Neural cell (in vitro differentiated cells): ENCODE data around the gene CCDC69. TPM values are rescaled to one million over a fixed set of nuclear protein-coding genes. Genes with fewer than 3 reads are reported as not detected.

Source experiments
- H2AFZ ChIP-seq: fragments of 200-600, 300-800 bp; sonication (generic), shearing (Covaris generic); 2 replicates; pipeline ENCODE4 v1.6.0; 2014; ENCODE audit warnings: low read depth, mild to moderate bottlenecking, antibody characterized with exemption, low read length, moderate library complexity
- H3F3A ChIP-seq: fragments of 200-600 bp; shearing (Covaris generic); 2 replicates; pipeline ENCODE4 v1.6.1; 2016; ENCODE audit warnings: mild to moderate bottlenecking, moderate library complexity, mixed read lengths, antibody characterized with exemption, low read length; ENCODE audit not compliant: insufficient read depth, poor library complexity, severe bottlenecking
- H3K27ac ChIP-seq: fragments of 200-600, 300-800 bp; sonication (generic), shearing (Covaris generic); 2 replicates; pipeline ENCODE4 v1.5.1; 2014; ENCODE audit warnings: mild to moderate bottlenecking, low read length, moderate library complexity
- H3K27me3 ChIP-seq: fragments of 300-800, 200-600 bp; sonication (generic), shearing (Covaris generic); 2 replicates; pipeline ENCODE4 v1.6.0; 2014; ENCODE audit warnings: mild to moderate bottlenecking, low read depth, low read length, moderate library complexity; ENCODE audit not compliant: insufficient read depth
- H3K36me3 ChIP-seq: fragments of 300-800, 200-600 bp; sonication (generic), shearing (Covaris generic); 2 replicates; pipeline ENCODE4 v1.5.1; 2014; ENCODE audit warnings: mild to moderate bottlenecking, antibody characterized with exemption, low read length, moderate library complexity; ENCODE audit not compliant: insufficient read depth
- H3K4me2 ChIP-seq: fragments of 300-800, 200-600 bp; sonication (generic), shearing (Covaris generic); 2 replicates; pipeline ENCODE4 v1.6.0; 2014; ENCODE audit warnings: mild to moderate bottlenecking, low read length
- H3K4me3 ChIP-seq: fragments of 300-800, 200-600 bp; sonication (generic), shearing (Covaris generic); 2 replicates; pipeline ENCODE4 v1.5.1; 2014; ENCODE audit warnings: mild to moderate bottlenecking, low read length, moderate library complexity
- H3K79me2 ChIP-seq: fragments of 200-600 bp; shearing (Covaris generic); replicated peaks from 2 replicates; pipeline ENCODE4 v1.6.0; 2014; ENCODE audit warnings: mild to moderate bottlenecking, low read length, moderate library complexity; ENCODE audit not compliant: insufficient read depth
- H3K9ac ChIP-seq: fragments of 300-800, 200-600 bp; sonication (generic), shearing (Covaris generic); 2 replicates; pipeline ENCODE4 v1.6.1; 2016; ENCODE audit warnings: mild to moderate bottlenecking, low read length, mixed read lengths
- H3K9me2 ChIP-seq: fragments of 200-600 bp; shearing (Covaris generic); 2 replicates; pipeline ENCODE4 v1.6.1; 2016; ENCODE audit warnings: mild to moderate bottlenecking, low read length, mixed read lengths; ENCODE audit not compliant: insufficient read depth
- H3K9me3 ChIP-seq: fragments of 200-600, 300-800 bp; sonication (generic), shearing (Covaris generic); 2 replicates; pipeline ENCODE4 v1.6.1; 2016; ENCODE audit warnings: mild to moderate bottlenecking, mixed run types, low read length, moderate library complexity, mixed read lengths
- H4K20me1 ChIP-seq: fragments of 200-600 bp; shearing (Covaris generic); 2 replicates; pipeline ENCODE4 v1.6.1; 2016; ENCODE audit warnings: mild to moderate bottlenecking, mixed run types; ENCODE audit not compliant: insufficient read depth
- CTCF ChIP-seq: fragments of 450-650 bp; IDR thresholded peaks from 2 replicates; pipeline ENCODE4 v1.5.1; 2014; ENCODE audit warnings: antibody characterized with exemption, mild to moderate bottlenecking, moderate library complexity; ENCODE audit not compliant: poor library complexity, severe bottlenecking
- EP300 ChIP-seq: fragments of 450-650 bp; conservative IDR thresholded peaks from 2 replicates; pipeline ENCODE4 v1.6.1; 2014; ENCODE audit warnings: antibody characterized with exemption, mild to moderate bottlenecking, moderate library complexity; ENCODE audit not compliant: poor library complexity, severe bottlenecking
- EZH2 ChIP-seq: fragments of 200-600, 300-800 bp; shearing (Covaris generic), sonication (generic); IDR thresholded peaks from 2 replicates; pipeline ENCODE4 v1.6.1; 2014; ENCODE audit warnings: antibody characterized with exemption, low read length, borderline replicate concordance, mild to moderate bottlenecking; ENCODE audit not compliant: insufficient read depth, poor library complexity, severe bottlenecking
- MXI1 ChIP-seq: fragments of 450-650 bp; conservative IDR thresholded peaks from 2 replicates; pipeline ENCODE4 v1.6.1; 2014; ENCODE audit warnings: antibody characterized with exemption, mild to moderate bottlenecking; ENCODE audit not compliant: poor library complexity, severe bottlenecking
- POLR2AphosphoS5 ChIP-seq: IDR thresholded peaks from 2 replicates; pipeline ENCODE4 v1.6.1; 2012
- RAD21 ChIP-seq: fragments of 450-650 bp; conservative IDR thresholded peaks from 2 replicates; pipeline ENCODE4 v1.6.1; 2014; ENCODE audit warnings: antibody characterized with exemption, mild to moderate bottlenecking, moderate library complexity
- REST ChIP-seq: IDR thresholded peaks from 2 replicates; pipeline ENCODE4 v1.6.1; 2012; ENCODE audit warnings: borderline replicate concordance
- SMC3 ChIP-seq: fragments of 450-650 bp; conservative IDR thresholded peaks from 2 replicates; pipeline ENCODE4 v1.6.1; 2014; ENCODE audit warnings: antibody characterized with exemption, mild to moderate bottlenecking, moderate library complexity; ENCODE audit not compliant: poor library complexity
- TAF1 ChIP-seq: IDR thresholded peaks from 2 replicates; pipeline ENCODE4 v1.6.1; 2012; ENCODE audit warnings: low read depth
- polyA plus RNA-seq: library from polyadenylated mRNA; depleted of rRNA; stranded (reverse); fragments of >200 nt; gene quantifications from 2 replicates; pipeline ENCODE4 v1.2.3, GENCODE V29; 2014

Gene CCDC69
- polyA plus RNA-seq, 1 donor from 2014 or later = not detected

GRCh38 chr5:151132963-151133362, 90.9 kb downstream of the CCDC69 start:
- Histone ChIP-seq H4K20me1 (no peaks in the 10 kb centered on the region), H3F3A (no peaks in the 10 kb centered on the region), H3K36me3 (peaks cover 25% of the 10 kb centered on the region)

More at GRCh38 chr5:151132963-151133362, 90.9 kb downstream of the CCDC69 start:
- Histone ChIP-seq H3K9me3 (no peaks in the 10 kb centered on the region), H2AFZ (no peak overlapping the region), H3K79me2 (no peaks in the 10 kb centered on the region), H3K27ac (no peak overlapping the region), H3K9ac (no peak overlapping the region), H3K27me3 (no peaks in the 10 kb centered on the region), H3K9me2 (no peaks in the 10 kb centered on the region), H3K4me3 (no peak overlapping the region), H3K4me2 (no peak overlapping the region)
- TF ChIP-seq MXI1 (no peak), EP300 (no peak), RAD21 (no peak), SMC3 (no peak), EZH2 (no peak), POLR2AphosphoS5 (no peak), REST (no peak), CTCF (no peak), TAF1 (no peak)

Other genes with a start within 250 kb of the CCDC69 start
- 4.0 and 5.1 TPM in 2 replicates for gene GPX3, start 203.5 kb downstream of the CCDC69 start, polyA plus RNA-seq
- 3.1 and 3.3 TPM in 2 replicates for gene TNIP1, start 143.1 kb downstream of the CCDC69 start, polyA plus RNA-seq
- 27.5 and 51.9 TPM in 2 replicates for gene ANXA6, start 66.3 kb downstream of the CCDC69 start, polyA plus RNA-seq
- 0.40 and 0.98 TPM in 2 replicates for gene GM2A, start 29.1 kb upstream of the CCDC69 start, polyA plus RNA-seq
- not detected in 2 replicates for gene SLC36A3, start 79.7 kb upstream of the CCDC69 start, polyA plus RNA-seq
- not detected in 2 replicates for gene SLC36A2, start 123.5 kb upstream of the CCDC69 start, polyA plus RNA-seq
- 5.0 and 5.3 TPM in 2 replicates for gene SLC36A1, start 223.5 kb upstream of the CCDC69 start, polyA plus RNA-seq